Stimulated activated CD8-positive, alpha-beta memory T cell treated with anti-CD3 and anti-CD28 coated beads, Interleukin-15, amount 100 ng/mL, for 48 hours (primary cell): ENCODE measurements around the gene SEC14L6.
"Not testable (repeated sequence)": the region's sequence is repeated elsewhere in the genome, so short reads cannot be mapped to it uniquely, and the experiment has no call there.

Source experiments
- DNase-seq, 2 donors: peaks; one replicate each; pipeline ENCODE4 v3.0.0-alpha.2; 2020; ENCODE audit warnings: low read depth in 2 of 2

SEC14L6 gene

DNA sequence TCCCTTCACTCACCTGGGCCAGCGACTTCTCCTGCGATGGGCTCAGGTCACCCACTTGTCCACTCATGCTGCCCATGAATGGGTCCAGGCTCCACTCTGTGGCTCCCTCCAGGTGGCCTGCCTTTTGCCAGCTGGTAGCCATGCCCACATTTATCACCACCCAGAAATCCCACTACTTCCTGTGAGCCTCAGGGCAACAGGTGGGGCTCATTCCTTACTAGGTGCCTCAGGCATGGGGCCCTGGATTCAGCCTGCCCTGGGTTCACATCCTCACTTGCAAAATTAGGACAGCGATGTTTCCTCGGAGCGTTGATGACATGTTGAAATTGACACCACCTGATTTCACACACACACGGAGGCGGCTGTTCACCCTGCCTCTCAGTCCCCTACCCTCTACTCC lies at the start of gene SEC14L6:
Gene SEC14L6 (minus strand): TSS at position 126 of the 400 bp plus-strand sequence. CDS start 59 bp downstream, at position 67.
- DNase-seq, result no peak

DNA sequence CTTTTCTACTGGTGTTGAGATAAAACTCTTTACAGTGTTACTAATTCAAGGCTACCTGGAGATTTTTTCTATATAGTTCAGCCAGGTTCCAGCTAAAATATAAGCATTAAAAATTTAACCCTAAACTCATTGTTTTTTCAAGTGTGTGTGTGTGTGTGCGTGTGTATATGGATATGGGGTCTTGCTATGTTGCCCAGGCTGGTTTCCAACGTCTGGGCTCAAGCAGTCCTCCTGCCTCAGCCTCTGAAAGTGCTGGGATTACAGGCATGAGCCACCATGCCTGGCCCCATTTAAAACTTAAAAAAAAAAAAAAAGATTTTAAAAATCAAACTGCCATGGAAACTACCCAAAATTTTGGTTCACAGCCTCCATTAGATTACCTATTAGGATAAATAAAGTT lies 49.7 kb upstream of the SEC14L6 start:
- DNase-seq, result no peak

DNA sequence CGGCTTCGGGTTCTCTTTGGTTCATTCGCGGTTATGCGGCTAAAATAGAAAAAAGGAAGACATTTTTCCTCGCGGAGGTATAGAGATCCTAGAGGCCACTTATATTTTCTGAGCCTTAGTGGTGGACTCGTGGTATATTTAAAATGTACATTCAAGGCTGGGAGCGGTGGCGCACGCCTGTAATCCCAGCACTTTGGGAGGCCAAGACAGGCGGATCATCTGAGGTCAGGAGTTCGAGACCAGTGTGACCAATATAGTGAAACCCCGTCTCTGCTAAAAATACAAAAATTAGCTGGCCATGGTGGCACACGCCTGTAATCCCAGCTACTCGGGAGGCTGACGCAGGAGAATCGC lies 45.8 kb upstream of the SEC14L6 start:
- not testable (repeated sequence) for DNase-seq

DNA sequence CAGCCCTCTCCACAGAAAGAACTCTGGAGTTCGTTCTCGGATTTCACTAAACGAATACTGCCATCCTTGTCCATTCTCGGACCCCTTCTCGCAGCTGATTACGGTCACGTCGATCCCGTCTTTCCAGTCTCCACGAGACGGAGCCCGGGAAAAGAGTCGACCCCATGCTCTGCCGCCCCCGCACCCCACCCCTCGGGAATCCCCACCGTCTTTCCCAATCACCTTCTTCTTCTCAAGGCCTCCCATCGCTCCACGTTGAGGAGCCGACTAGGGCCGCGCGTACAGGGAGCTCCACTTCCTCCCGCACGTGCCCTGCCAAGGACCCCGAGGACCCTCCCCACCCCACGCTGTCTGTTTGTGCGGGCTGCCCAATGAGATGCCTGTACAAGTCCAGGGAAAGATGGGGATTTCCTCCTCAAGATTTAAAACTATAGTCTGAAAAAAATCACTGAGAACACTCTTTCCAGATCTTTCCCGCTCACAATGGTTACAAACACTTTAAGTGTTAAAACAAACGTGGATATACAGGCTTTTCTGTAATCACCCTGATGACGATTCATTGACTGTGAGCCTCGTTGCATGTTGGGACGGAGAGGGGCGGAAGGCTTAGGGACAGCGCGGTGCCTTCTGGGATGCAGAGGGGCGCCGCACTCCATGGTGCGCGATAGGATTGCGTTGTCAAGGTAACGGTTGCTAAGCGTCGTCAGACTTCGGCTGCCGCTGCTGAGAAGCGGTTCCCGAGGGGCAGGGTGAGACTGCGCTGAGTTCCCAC lies 45.2 kb upstream of the SEC14L6 start, which contains the start of gene PES1:
Gene PES1 (minus strand): TSS at position 323 of the 772 bp plus-strand sequence. CDS start 77 bp downstream, at position 246.
- peak; percentile 90 to 91 for DNase-seq

DNA sequence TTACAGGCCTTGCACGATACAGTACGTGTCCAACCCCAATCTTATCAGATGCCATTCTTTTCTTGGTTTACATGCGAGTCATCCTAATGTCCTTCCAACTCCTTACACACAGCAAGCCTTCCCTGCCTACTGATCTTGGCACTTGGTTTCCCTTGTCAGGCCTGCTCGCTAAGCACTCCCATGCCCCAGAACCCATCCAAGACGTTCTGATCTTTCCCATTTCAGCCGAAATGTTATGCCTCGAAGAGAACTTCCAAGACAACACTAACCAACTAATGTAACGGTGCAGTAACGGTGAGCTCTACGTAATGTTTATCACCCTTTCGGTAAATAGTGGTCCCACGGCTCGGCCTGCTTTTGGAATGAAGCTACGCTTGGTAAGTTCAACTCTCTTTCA lies 44.6 kb upstream of the SEC14L6 start:
- DNase-seq, result no peak

DNA sequence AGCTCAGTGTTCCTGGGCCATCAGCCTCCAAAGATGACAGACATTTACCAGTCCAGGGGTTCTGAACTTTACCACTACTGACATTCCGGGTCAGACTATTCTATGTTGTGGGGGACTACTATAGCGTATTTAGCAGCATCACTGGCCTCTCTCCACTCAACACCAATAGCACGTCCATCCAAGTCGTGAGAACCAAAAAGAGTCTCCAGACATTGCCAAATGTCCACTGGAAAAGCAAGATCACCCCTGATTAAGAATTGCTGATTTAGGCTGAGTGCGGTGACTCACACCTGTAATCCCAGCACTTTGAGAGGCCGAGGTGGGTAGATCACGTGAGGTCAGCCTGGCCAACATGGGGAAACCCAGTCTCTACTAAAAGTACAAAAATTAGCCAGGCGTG lies 39.9 kb upstream of the SEC14L6 start:
- DNase-seq, result no peak

DNA sequence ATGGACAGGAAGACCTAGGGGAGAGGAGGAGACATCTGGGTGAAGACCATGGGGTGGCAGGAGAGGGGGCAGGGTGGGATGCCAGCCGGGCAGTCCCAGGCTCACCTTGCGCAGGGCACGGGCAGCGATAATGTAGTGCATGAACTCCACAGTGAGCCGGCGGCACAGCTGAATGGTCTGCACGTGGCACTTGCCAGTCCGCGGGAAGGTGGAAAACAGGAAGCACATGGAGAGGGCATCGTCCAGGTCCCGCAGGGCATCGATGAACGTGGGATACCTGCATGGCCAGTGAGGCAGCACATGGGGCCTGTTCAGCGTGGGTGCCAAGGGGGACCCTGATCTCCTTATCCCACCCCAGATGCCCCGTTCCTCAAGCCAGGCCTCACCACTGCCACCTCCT lies 37.9 kb upstream of the SEC14L6 start:
- no peak for DNase-seq

DNA sequence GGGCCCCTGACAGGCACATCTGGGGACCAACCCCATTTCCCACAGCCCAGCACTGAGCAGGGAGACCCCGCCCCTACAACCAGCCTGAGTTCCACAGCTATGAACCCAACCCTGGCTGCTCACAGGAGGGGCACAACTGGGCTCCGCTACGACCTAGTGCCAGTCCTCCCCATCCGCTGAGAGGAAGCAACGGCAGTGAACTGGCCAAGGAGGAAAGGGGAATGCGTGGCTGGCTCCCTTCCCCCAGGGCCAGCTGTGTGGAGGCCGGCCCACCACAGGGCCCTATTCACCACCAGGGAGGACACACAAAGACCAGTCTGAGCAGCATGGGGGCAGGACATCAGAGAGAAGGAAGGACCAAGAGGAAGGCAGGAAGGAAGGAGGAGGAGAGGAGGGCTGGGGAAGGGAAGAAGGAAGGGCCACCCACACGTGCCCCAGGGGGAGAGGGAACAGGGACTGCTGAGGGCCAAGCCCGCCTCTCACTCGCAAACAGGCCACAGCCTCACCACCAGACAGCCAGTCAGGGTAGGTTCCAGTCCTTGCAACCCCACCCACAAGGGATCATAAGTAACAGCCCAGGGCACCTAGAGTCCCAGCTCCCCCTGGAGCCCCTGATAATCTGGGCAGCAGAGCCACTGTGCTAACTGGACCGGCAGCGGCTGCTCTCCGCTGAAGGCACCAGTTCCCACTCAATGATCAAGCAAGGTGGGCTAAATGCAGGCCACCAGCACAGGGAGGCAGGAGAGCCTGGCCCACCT lies 36.4 kb upstream of the SEC14L6 start:
- DNase-seq, result no peak

DNA sequence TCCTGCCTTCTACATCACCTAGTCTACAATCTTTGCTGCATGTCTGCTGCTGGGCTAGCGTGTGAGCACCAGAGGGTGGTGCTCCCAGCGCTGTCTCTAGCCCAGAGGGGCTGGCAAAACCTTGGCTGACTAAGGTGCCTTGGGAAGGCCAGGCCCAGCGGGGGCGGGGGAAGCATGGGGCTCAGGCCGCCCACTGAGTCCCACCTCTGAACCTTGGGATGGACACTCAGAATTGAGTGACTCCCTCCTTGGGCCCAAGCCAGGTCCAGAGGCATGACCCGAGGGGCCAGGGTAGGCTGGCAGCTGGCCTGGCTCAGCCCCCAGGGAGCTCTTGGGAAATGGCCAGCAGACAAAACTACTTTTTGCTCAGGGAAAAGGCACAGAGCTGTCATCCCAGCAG lies 35.5 kb upstream of the SEC14L6 start:
- no peak for DNase-seq

DNA sequence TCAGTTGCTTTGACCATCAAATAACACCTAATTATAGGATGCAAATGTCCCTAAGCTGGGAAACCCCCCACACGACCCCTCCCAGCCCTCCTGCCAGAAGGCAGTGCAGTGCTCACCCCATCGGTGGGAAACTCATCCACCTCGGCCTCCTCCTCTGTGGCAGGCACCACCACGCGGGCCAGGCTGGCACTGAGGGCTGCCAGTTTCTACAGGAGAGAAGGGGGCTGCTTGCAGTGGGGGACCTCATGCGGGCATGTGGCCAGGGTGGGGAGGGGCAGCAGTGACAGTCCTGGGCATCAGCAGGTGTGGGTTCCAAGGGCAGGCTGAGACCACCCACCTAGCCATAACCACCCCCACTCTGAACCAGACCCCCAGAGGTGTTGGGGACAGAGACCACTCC lies 34.4 kb upstream of the SEC14L6 start:
- DNase-seq, result no peak

DNA sequence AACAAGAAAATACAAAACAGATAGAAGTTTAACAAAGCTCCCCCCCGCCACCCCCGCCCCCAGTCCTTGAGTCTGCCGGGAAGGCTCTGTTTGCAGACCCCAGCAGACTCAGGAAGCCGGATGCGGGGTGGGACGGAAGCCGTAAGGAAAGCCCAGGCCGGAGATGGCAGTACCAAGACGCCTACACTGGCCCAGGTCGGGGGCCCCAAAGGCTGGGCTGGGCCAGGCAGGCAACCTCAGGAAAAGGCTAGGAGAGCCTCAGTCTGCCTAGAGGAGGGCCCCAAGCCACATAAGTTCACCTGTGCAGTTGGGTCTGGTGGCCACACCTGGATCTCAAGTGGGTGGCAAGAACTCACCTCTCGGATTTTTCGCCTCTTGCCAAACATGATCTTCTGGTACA lies 31.9 kb upstream of the SEC14L6 start:
- DNase-seq, result no peak

DNA sequence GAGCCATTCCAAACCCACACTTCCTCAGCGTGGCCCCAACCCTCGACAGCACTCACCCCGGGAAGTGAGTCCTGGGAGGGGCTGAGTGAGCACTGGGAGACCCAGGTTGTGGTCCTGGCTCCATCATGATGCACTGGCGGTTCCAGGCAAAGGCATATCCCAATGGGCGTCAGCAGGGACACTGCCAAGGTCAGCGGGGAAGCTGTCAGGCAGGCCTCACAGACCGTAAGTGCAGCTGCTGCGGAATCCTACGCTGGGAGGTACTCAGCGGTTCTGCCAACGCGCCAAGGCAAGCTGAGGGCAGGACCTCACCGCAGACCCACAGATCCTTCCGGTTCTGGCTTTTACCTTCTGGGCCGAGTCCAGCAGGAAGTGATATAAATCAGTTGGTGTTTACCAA lies 29.3 kb upstream of the SEC14L6 start:
- no peak for DNase-seq

DNA sequence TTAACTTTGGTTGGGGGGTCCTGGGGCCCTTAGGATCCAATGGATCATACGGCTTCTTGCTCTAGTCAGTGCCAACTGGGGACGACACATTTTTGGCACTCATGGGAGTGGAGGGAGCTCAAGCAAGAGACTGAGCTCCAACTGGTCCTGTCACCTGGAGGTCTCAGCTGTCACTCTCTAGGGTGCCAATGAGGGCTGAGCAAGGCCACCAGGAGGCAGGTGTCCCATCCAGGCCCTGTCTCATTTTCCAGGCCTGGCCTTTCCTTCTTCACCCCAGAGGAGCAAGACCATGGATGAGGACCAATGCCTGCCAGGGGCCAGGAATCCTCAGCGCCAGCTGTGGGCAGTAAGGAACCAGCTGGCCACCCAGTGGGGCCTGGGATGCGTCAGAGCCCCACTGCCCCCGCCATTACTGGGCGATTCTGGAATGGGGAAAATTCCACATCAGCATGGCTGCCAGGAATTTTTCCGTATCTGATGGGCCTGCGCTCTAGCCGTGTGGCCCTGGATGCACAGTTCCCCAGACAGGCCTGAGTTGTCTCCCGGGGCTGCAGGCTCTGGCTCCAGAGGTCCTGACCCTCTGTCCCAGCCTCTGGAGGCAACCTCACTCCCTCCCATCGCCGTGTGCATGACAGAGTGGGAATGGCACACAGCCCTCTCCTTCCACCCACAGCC lies 28.6 kb upstream of the SEC14L6 start:
- no peak for DNase-seq

DNA sequence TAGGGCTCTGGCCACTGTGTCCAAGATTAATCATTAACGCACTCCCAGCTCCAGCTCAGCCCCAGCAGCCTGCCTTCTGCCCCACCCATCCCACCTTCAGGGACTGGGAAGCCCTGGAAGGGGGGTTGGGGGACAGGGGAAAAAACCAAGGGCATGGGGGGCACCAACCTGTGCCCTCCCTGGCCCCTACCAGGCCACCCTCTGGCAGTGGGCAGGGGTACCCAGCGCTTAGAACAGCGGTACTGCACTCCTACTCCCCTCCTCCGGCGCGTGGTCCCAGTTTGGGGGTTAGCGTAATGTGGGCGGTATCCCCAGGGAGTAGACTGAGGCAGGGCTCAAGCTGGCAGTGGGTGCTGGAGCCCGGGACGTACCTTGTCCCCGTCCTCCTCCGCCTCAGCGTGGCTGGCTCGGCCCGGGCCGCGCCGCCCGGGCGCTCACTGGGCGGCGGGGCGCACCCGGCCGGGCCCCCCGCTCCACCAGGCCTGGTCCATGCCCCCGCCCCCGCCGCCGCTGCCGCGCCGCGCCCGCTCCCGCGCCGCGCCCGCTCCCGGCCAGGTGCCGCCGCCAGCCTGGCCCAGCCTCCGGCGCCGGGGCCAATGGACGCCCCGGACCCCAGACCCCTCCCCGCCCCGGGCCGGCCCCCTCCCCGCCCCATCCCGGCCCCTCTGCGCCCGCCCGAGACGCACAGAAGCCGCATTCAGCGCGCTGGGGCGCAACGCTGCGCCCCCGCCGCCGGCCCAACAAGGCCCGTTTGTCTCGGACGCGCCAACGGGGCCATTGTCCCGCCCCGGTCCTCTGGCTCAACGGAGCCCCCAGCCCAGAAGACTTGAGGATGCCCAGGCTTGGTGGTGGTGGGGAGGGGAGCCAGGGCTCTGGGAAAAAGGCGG lies 27.8 kb upstream of the SEC14L6 start, which contains the start of gene GAL3ST1:
Gene GAL3ST1 (minus strand): TSS at position 571 of the 887 bp plus-strand sequence. CDS start 17,273 bp downstream, outside the sequence.
- no peak for DNase-seq

DNA sequence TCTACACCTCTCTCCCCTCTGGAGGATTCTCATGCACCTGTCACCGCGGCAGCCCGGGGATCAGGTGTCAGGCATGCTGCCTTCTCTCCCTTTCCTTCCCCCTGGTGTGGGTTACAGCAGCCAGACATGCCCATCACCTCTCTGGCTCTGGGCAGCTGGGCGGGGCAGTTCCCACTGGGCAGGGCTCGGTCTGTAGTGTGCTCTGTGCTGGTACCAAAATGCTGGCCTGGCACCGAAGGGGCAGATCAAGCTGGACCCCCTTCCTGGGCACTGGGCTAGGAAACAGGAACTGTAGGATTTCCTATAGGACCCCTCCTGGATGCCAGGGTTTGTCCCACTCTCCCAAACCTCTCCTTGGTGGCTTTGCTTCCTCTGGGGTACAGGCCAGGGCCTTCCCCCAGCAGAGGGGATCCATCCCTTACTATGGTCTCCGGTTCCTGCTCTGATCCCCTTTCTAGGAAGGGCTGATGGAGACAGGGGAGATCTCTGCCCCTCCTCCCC lies 27.1 kb upstream of the SEC14L6 start:
- DNase-seq, result no peak

DNA sequence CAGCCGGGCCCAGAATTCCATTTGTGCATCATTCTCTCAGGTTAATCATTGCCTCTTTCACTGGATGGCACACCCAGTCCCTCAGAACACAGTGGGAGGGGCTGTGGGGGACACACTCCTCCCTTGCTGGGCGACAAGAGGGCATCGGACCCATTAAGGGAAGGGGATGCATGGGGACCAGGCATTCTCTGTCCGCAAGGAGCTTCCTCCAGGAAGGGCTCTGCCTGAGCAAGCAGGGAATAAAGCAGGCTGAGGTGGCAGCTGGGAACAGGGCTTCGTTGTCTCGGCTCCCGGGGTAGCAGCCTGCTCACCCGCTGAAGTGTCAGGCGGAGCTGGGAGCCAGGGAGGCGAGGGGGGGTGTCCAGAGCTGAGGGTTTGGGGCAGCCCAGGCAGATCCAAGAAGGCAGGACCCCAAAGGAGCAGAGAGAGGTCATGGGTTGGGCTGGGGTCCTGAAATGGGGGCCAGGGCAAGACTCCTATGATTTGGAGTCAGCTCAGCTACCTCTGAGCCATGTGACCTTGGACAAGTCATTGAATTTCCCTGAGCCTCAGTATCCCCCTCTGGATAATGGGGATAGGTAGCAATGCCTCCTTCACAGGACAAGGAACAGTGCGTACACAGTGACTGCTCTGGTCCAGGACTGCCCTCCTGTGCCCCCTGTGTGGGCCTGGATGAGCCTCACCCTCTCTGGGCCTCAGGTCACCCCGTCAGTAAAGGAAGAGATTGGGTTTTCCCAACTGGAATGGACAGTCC lies 26.5 kb upstream of the SEC14L6 start:
- no peak for DNase-seq

DNA sequence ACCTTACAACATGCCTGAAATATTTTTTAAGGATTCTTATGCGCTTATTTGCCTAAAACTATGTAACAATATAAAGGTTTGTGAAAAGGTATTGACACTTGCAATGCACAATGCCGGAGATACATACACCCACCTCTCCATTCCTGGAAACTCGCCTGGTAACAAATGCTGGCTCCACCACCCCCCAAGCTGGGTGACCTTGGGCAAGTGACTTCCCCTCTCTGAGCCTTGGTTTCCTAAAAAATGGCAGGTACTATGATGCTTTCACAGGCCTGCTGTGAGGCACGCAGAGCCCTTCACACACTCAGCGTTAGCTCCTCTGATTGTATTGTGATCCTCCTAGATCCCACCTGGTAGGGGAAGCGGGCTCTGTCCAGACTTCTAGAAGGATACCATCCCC lies 25.7 kb upstream of the SEC14L6 start:
- no peak for DNase-seq

DNA sequence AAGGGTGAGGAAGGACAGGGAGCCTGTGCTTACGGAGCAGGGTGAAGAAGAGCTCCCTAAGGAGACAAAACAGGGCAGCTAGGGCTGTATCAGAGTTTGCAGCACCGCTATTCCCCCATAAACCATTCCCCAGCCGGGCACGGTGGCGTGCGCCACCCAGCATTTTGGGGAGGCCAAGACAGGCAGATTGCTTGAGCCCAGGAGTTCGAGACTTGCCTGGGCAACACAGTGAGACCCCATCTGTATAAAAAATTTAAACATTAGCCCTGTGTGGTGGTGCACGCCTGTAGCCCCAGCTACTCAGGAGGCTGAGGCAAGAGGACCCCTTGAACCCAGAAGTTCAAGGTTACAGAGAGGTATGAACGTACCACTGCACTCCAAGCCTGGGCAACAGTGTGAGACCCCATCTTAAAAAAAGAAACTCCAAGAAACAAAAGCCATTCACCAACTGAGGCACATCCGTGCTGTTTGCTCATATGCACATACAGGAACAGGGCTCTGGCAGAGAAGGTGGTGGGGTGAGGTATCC lies 23.2 kb upstream of the SEC14L6 start:
- DNase-seq, result no peak

DNA sequence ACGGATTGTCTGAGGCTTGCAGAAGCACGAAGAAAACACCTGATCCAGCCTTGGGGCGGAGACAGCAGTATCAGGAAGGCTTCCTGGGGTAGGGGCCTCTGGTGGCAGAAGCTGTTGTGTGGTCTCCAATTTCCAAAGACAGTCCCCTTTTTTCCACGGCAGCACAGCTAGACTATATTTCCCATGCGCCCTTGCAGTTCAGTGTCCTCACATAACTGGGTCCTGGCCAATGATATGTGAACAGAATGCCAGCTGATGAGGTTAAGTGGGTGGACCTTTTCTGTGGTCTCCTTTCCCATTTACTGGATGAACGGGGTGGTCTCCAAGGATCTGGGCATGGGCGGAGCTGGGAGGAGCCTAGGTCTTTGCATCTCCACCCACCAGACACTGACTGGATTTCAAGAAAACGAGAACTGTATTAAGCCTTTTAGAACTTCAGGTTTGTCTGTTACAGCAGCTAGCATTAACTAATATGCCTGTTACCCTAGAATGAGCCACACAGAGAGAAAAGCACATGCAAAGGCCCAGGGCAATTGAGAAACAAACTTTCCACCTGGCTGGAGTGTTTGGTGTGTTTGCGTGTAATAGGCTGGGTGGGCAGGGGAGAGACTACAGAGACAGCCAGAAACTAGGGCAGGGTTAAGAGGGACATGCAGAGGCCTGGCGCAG lies 21.7 kb upstream of the SEC14L6 start:
- no peak for DNase-seq

DNA sequence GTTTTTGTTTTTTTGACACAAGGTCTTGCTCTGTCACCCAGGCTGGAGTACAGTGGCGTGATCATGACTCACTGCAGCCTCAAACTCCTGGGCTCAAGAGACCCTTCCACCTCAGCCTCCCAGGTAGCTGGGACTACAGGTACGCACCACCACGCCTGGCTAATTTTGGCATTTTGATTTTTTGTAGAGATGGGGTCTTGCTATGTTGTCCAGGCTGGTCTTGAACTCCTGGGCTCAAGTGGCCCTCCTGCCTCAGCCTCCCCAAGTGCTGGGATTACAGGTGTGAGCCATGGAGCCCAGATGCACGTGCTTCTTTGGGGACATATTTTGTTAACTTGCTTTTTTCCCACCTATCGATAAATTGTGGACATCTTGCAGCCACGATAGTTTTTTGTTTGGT lies 20.7 kb upstream of the SEC14L6 start:
- not testable (repeated sequence) for DNase-seq
